H1 (cell line): Measurements from ENCODE around the gene PCSK1N. TPM values are rescaled to one million over a fixed set of nuclear protein-coding genes. Genes with fewer than 3 reads are reported as not detected.

ENCODE experiments used
- POLR2AphosphoS5 ChIP-seq: IDR thresholded peaks from 2 replicates; pipeline ENCODE4 v1.6.1; 2011; ENCODE audit warnings: low read depth, low read length
- TAF7 ChIP-seq: optimal IDR thresholded peaks from 2 replicates; pipeline ENCODE3; 2011; ENCODE audit warnings: low read depth, mild to moderate bottlenecking, inconsistent platforms, low read length, moderate library complexity, borderline replicate concordance
- polyA plus RNA-seq, 7 experiments: library from polyadenylated mRNA; depleted of rRNA in 3 of 7; stranded (reverse) in 5 of 7; unstranded in 2 of 7; fragments of >200 nt in 5 of 7; fragments of 200-250 nt in 2 of 7; gene quantifications; 1 replicate in 5 of 7; 2 replicates in 1 of 7; 4 replicates in 1 of 7; pipeline versions ENCODE4 v1.2.1 to v1.2.3, GENCODE V29; 2011 to 2013; ENCODE audit warnings: missing spikeins in 2 of 7, mixed read lengths in 2 of 7
- total RNA-seq: library from RNA; stranded (reverse); fragmentation: NEBNext Ultra II Directional; extraction: Animal tissue kit (Norgen Biotek cat#: 25700); gene quantifications from 2 replicates; pipeline ENCODE4 v1.2.1, GENCODE V29; 2021
- TF ChIP-seq, protein P1 (sequence below): IDR thresholded peaks from 2 replicates; pipeline ENCODE4 v1.6.1; 2012; ENCODE audit warnings: low read length, inconsistent platforms

PCSK1N gene
- total and polyA plus RNA-seq, 2 of the 8 experiments (the other 6 are each of a cell fraction or from before 2014, with no cell fraction given) = 3.6 to 4.5 TPM

DNA sequence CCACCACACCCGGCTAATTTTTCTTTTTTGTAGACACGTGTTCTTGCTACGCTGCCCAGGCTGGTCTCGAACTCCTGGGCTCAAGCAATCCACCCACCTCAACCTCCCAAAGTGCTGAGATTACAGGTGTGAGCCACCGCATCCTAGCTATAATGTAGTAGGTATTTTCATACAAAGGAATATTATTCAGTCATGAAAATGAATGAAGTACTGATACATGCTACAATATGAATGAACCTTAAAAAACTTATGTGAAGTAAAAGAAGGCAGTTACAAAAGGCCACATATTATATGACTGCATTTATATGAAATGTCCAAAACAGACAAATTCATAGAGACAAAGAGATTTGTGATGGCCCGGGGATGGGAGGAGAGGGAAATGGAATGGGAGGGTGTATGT lies 53.7 kb downstream of the PCSK1N start (continued):
- TF ChIP-seq, protein P1, sequence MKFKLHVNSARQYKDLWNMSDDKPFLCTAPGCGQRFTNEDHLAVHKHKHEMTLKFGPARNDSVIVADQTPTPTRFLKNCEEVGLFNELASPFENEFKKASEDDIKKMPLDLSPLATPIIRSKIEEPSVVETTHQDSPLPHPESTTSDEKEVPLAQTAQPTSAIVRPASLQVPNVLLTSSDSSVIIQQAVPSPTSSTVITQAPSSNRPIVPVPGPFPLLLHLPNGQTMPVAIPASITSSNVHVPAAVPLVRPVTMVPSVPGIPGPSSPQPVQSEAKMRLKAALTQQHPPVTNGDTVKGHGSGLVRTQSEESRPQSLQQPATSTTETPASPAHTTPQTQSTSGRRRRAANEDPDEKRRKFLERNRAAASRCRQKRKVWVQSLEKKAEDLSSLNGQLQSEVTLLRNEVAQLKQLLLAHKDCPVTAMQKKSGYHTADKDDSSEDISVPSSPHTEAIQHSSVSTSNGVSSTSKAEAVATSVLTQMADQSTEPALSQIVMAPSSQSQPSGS = no peak
- no peak for TF ChIP-seq TAF7
- no peak for TF ChIP-seq POLR2AphosphoS5

Other genes with a start within 250 kb of the PCSK1N start
- gene WDR13, start 238.1 kb downstream of the PCSK1N start, total RNA-seq = 19.4 and 19.7 TPM in 2 replicates
- 46.3 and 120 TPM in 2 replicates for gene WDR13, start 238.1 kb downstream of the PCSK1N start, polyA plus RNA-seq (2011; rRNA removed)
- gene WAS, start 151.8 kb downstream of the PCSK1N start, total RNA-seq = 0.63 and 0.80 TPM in 2 replicates
- gene WAS, start 151.8 kb downstream of the PCSK1N start, polyA plus RNA-seq (2011; rRNA removed) = 0.65 and 0.74 TPM in 2 replicates
- 14.1 and 14.8 TPM in 2 replicates for gene SUV39H1, start 138.9 kb downstream of the PCSK1N start, total RNA-seq
- 27.8 and 38.4 TPM in 2 replicates for gene SUV39H1, start 138.9 kb downstream of the PCSK1N start, polyA plus RNA-seq (2011; rRNA removed)
- not detected in 2 replicates for gene GLOD5, start 73.9 kb downstream of the PCSK1N start, total RNA-seq
- gene GLOD5, start 73.9 kb downstream of the PCSK1N start, polyA plus RNA-seq (2011; rRNA removed) = 0.18 and 0.35 TPM in 2 replicates
- not detected in 2 replicates for gene GATA1, start 49.0 kb downstream of the PCSK1N start, total RNA-seq
- gene GATA1, start 49.0 kb downstream of the PCSK1N start, polyA plus RNA-seq (2011; rRNA removed) = 0.05 TPM in 2 replicates
- gene HDAC6, start 33.5 kb downstream of the PCSK1N start, total RNA-seq = 46.4 and 51.8 TPM in 2 replicates
- gene HDAC6, start 33.5 kb downstream of the PCSK1N start, polyA plus RNA-seq (2011; rRNA removed) = 34.0 and 36.4 TPM in 2 replicates
- gene ERAS, start 9.1 kb downstream of the PCSK1N start, total RNA-seq = not detected in 2 replicates
- gene ERAS, start 9.1 kb downstream of the PCSK1N start, polyA plus RNA-seq (2011; rRNA removed) = 0.70 and 0.99 TPM in 2 replicates
- gene TIMM17B, start 62.2 kb upstream of the PCSK1N start, total RNA-seq = 77.8 and 82.4 TPM in 2 replicates
- 246 and 284 TPM in 2 replicates for gene TIMM17B, start 62.2 kb upstream of the PCSK1N start, polyA plus RNA-seq (2011; rRNA removed)
- gene PQBP1, start 62.3 kb upstream of the PCSK1N start, total RNA-seq = 95.9 and 101 TPM in 2 replicates
- 91.7 and 124 TPM in 2 replicates for gene PQBP1, start 62.3 kb upstream of the PCSK1N start, polyA plus RNA-seq (2011; rRNA removed)
- 20.4 and 21.4 TPM in 2 replicates for gene SLC35A2, start 76.0 kb upstream of the PCSK1N start, total RNA-seq
- 48.3 and 52.1 TPM in 2 replicates for gene SLC35A2, start 76.0 kb upstream of the PCSK1N start, polyA plus RNA-seq (2011; rRNA removed)
- gene PIM2, start 83.4 kb upstream of the PCSK1N start, total RNA-seq = 180 and 190 TPM in 2 replicates
- 203 and 257 TPM in 2 replicates for gene PIM2, start 83.4 kb upstream of the PCSK1N start, polyA plus RNA-seq (2011; rRNA removed)
- gene OTUD5, start 122.0 kb upstream of the PCSK1N start, total RNA-seq = 50.0 and 53.5 TPM in 2 replicates
- 46.3 and 60.4 TPM in 2 replicates for gene OTUD5, start 122.0 kb upstream of the PCSK1N start, polyA plus RNA-seq (2011; rRNA removed)
- 4.8 and 6.8 TPM in 2 replicates for gene KCND1, start 136.2 kb upstream of the PCSK1N start, total RNA-seq
- 3.1 and 4.5 TPM in 2 replicates for gene KCND1, start 136.2 kb upstream of the PCSK1N start, polyA plus RNA-seq (2011; rRNA removed)
- gene GRIPAP1, start 166.7 kb upstream of the PCSK1N start, total RNA-seq = 44.5 and 55.9 TPM in 2 replicates
- gene GRIPAP1, start 166.7 kb upstream of the PCSK1N start, polyA plus RNA-seq (2011; rRNA removed) = 21.6 and 26.6 TPM in 2 replicates
- 52.9 and 55.2 TPM in 2 replicates for gene TFE3, start 207.7 kb upstream of the PCSK1N start, total RNA-seq
- 33.7 and 81.1 TPM in 2 replicates for gene TFE3, start 207.7 kb upstream of the PCSK1N start, polyA plus RNA-seq (2011; rRNA removed)
- 11.8 and 11.9 TPM in 2 replicates for gene CCDC120, start 223.4 kb upstream of the PCSK1N start, total RNA-seq
- gene CCDC120, start 223.4 kb upstream of the PCSK1N start, polyA plus RNA-seq (2011; rRNA removed) = 4.9 and 8.6 TPM in 2 replicates
- 11.3 and 12.1 TPM in 2 replicates for gene PRAF2, start 238.4 kb upstream of the PCSK1N start, total RNA-seq
- 15.4 and 18.9 TPM in 2 replicates for gene PRAF2, start 238.4 kb upstream of the PCSK1N start, polyA plus RNA-seq (2011; rRNA removed)
- 26.0 and 27.9 TPM in 2 replicates for gene WDR45, start 244.3 kb upstream of the PCSK1N start, total RNA-seq
- 49.7 and 50.6 TPM in 2 replicates for gene WDR45, start 244.3 kb upstream of the PCSK1N start, polyA plus RNA-seq (2011; rRNA removed)